NT2/D1 (cell line): Measurements from ENCODE around the gene CXCL17.
A peak's percentile ranks its signal among the peaks of the same experiment; 100 is the strongest.

ENCODE experiments used
- DNase-seq: peaks from one replicate; pipeline ENCODE4 v3.0.0-alpha.2; 2011; ENCODE audit warnings: low read depth, low spot score
- H3K27me3 ChIP-seq: 2 replicates; pipeline ENCODE4 v1.6.0; 2011; ENCODE audit warnings: mild to moderate bottlenecking; ENCODE audit not compliant: insufficient read length, insufficient read depth
- H3K36me3 ChIP-seq: 2 replicates; pipeline ENCODE4 v1.6.1; 2011; ENCODE audit warnings: mild to moderate bottlenecking, low read length, mixed read lengths; ENCODE audit not compliant: insufficient read depth, insufficient read length
- H3K4me1 ChIP-seq: 2 replicates; pipeline ENCODE4 v1.5.1; 2011; ENCODE audit not compliant: insufficient read depth, insufficient read length
- H3K4me3 ChIP-seq: 2 replicates; pipeline ENCODE4 v1.5.1; 2011; ENCODE audit warnings: low read depth; ENCODE audit not compliant: insufficient read length
- H3K9ac ChIP-seq: 2 replicates; pipeline ENCODE4 v1.6.0; 2011; ENCODE audit warnings: low read depth; ENCODE audit not compliant: insufficient read length
- H3K9me3 ChIP-seq: 2 replicates; pipeline ENCODE4 v1.5.1; 2011; ENCODE audit warnings: mild to moderate bottlenecking, low read length; ENCODE audit not compliant: insufficient read depth
- SUZ12 ChIP-seq: IDR thresholded peaks from 2 replicates; pipeline ENCODE4 v1.6.1; 2011; ENCODE audit not compliant: insufficient read length, insufficient read depth; ENCODE audit errors: extremely low read depth
- YY1 ChIP-seq: IDR thresholded peaks from 2 replicates; pipeline ENCODE4 v1.6.1; 2011; ENCODE audit not compliant: insufficient read length, insufficient read depth
- ZNF274 ChIP-seq: IDR thresholded peaks from 2 replicates; pipeline ENCODE4 v1.6.1; 2011; ENCODE audit warnings: mild to moderate bottlenecking, low read depth, low read length

CXCL17 gene

DNA sequence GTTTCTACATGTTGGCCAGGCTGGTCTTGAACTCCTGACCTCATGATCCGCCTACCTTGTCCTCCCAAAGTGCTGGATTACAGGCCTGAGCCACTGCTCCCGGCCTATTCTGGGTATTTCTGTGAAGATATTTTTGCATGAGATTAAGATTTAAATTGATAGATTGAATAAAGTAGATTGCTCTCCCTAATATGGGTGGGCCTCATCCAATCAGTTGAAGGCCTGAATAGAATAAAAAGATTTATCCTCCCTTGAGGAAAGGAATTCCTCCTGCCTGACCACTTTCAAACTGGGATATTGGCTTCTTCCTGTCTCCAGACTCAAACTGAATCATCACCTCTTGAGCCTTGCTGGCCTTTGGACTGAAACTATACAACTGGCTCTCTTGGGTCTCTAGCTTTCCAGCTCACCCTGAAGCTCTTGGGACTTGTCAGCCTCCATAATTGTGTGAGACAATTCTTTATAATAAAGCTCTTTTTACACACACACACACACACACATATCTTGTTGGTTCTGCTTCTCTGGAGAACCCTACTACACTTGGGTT, 36.1 kb upstream of the CXCL17 start:
- H3K9me3 ChIP-seq = no peaks in the 10 kb centered on the region
- no peak overlapping the region for H3K4me3 ChIP-seq
- H3K9ac ChIP-seq = no peak overlapping the region
- DNase-seq = no peak
- no peaks in the 10 kb centered on the region for H3K4me1 ChIP-seq
- no peaks in the 10 kb centered on the region for H3K27me3 ChIP-seq
- H3K36me3 ChIP-seq = no peaks in the 10 kb centered on the region
- no peak for TF ChIP-seq ZNF274
- TF ChIP-seq YY1 = no peak
- TF ChIP-seq SUZ12 = no peak

DNA sequence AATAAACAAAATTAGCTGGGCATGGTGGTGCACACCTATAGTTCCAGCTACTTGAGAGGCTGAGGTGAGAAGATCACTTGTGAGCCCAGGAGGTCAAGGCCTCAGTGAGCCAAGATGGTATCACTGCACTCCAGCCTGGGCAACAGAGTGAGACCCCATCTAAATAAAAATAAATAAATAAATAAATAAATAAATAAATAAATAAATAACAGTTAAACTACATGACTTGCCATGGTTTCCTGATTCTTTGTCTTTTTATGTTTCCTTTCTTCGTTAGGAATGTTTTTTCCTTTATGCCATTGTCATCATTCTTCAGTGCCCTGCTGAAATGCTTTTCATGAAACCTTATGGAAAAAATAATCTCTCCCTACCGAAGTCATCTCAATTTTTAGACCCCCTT, 35.2 kb upstream of the CXCL17 start:
- H3K4me1 ChIP-seq = peaks cover 1% of the 10 kb centered on the region
- no peak for DNase-seq
- H3K27me3 ChIP-seq = no peaks in the 10 kb centered on the region
- no peak overlapping the region for H3K4me3 ChIP-seq
- no peaks in the 10 kb centered on the region for H3K9me3 ChIP-seq
- no peaks in the 10 kb centered on the region for H3K36me3 ChIP-seq
- H3K9ac ChIP-seq = no peak overlapping the region
- TF ChIP-seq YY1 (no peak), ZNF274 (no peak), SUZ12 (no peak)

DNA sequence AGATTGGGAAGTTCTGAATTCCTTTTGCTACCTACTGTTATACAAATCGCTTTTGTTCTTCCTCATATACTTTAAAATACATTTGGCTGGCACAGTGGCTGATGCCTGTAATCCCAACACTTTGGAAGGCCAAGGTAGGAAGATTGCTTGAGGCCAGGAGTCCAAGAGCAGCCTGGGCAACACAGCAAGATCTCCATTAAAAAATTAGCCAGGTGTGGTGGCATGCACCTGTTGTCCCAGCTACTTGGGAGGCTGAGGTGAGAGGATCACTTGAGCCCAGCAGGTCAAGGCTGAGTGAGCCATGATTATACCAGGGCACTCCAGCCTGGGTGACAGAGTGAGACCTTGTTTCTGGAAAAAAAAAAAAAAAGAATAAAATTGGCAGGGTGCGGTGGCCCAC, 34.4 kb upstream of the CXCL17 start:
- Histone ChIP-seq H3K9ac (no peak overlapping the region), H3K27me3 (no peaks in the 10 kb centered on the region), H3K4me1 (peaks cover 6% of the 10 kb centered on the region), H3K9me3 (no peaks in the 10 kb centered on the region), H3K4me3 (no peak overlapping the region), H3K36me3 (no peaks in the 10 kb centered on the region)
- TF ChIP-seq YY1 (no peak), ZNF274 (no peak), SUZ12 (no peak)
- no peak for DNase-seq

DNA sequence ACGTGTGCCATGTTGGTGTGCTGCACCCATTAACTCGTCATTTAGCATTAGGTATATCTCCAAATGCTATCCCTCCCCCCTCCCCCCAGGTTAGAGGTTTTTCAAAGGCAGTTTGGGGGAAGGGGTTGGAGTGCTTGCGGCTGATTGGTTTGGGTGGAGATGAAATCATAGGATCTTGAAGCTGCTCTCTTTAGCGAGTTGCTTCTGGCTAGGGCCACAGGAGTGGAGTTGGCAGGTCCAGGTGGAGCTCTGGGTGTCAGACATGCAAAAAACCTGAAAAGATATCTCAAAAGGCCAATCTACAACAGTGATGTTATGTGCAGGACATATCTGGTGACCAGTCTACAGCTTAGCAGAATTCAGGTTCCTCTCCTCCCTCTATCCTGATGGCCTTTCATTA, 32.6 kb upstream of the CXCL17 start:
- no peaks in the 10 kb centered on the region for H3K36me3 ChIP-seq

DNA sequence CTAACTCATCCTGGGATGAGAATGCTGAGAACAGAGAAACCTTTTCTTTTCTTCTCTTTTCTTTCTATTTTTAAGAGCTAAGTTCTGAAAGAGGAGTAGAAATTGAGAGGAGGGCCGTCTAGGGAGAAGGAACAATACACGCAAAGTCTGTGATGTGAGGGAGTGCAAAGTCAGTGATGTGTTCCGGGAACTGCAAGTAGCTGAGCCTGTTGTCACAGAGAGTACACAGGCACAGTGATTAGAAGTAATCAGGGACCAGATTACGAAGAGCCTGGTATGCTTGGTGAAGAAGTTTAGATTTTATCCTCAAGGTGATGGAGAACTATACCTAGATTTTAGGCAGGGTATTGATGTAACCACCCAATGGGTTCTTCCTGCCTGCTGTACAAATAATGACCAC, 32.0 kb upstream of the CXCL17 start:
- no peak for TF ChIP-seq SUZ12
- TF ChIP-seq ZNF274 = no peak
- no peak for TF ChIP-seq YY1
- no peak for DNase-seq
- no peak overlapping the region for H3K9ac ChIP-seq
- no peaks in the 10 kb centered on the region for H3K36me3 ChIP-seq
- H3K4me3 ChIP-seq = no peak overlapping the region
- H3K9me3 ChIP-seq = no peaks in the 10 kb centered on the region
- no peaks in the 10 kb centered on the region for H3K27me3 ChIP-seq
- peaks cover 6% of the 10 kb centered on the region for H3K4me1 ChIP-seq

More for the DNA sequence above, 32.6 kb upstream of the CXCL17 start:
- no peaks in the 10 kb centered on the region for H3K9me3 ChIP-seq
- DNase-seq = no peak
- no peak overlapping the region for H3K9ac ChIP-seq
- H3K4me3 ChIP-seq = no peak overlapping the region
- H3K4me1 ChIP-seq = peaks cover 6% of the 10 kb centered on the region
- TF ChIP-seq YY1 (no peak), ZNF274 (no peak), SUZ12 (no peak)
- no peaks in the 10 kb centered on the region for H3K27me3 ChIP-seq

DNA sequence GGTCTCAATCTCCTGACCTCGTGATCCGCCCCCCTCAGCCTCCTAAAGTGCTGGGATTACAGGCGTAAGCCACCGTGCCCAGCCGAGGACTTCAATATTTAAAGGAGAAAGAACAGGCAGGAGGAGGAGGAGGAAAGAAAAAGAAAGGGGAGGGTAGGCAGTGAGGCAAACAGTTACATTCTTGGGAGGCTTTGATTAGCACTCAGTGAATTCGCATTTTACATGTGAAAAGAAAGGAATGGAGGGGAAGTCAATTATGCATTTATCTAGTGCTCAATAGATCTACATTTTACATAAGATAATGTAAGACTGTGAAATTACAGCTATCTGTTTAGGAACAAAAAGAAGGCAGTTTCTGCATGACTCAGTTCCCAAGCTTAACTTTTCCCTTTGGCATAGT, 30.9 kb upstream of the CXCL17 start:
- Histone ChIP-seq H3K4me3 (no peak overlapping the region), H3K4me1 (peaks cover 6% of the 10 kb centered on the region), H3K9ac (no peak overlapping the region), H3K9me3 (no peaks in the 10 kb centered on the region), H3K27me3 (no peaks in the 10 kb centered on the region), H3K36me3 (no peaks in the 10 kb centered on the region)
- DNase-seq = peak; percentile 63
- no peak for TF ChIP-seq ZNF274
- no peak for TF ChIP-seq SUZ12
- TF ChIP-seq YY1 = no peak

DNA sequence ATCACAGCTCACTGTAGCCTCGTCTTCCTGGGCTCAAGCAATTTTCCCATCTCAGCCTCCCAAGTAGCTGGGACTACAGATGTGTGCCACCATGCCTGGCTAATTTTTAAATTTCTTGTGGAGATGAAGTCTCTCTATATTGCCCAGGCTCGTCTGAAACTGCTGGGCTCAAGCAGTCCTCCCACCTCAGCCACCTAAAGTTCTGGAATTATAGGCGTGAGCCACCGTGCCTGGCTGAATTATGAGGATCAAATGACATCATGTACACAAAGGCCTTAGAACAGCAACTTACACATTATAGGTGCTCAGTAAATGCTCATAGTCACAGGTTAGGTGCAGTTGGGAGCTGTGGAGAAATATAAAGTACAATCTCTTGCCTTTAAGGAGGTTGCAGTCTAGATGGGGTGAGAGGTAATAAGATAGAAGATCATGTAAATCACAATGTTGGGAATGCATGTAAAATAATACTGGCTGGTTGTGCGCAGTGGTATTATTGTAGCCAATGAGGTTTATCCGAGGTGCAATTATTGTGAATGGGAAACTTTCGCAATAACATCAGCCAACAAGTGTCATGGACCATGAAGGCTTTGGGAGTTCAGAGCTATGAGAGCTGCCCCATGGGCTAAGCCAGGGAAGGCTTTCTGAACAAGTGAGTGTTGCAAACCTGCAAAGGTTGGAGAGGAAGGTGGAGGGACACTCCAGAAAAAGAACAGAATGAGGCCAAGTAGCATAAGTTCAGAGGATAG, 29.8 kb upstream of the CXCL17 start:
- DNase-seq = no peak
- Histone ChIP-seq H3K27me3 (no peaks in the 10 kb centered on the region), H3K36me3 (no peaks in the 10 kb centered on the region), H3K9me3 (no peaks in the 10 kb centered on the region), H3K9ac (no peak overlapping the region), H3K4me3 (no peak overlapping the region), H3K4me1 (peaks cover 6% of the 10 kb centered on the region)
- TF ChIP-seq YY1 = no peak
- no peak for TF ChIP-seq SUZ12
- TF ChIP-seq ZNF274 = no peak
